AG04449 (cell line): ENCODE results near the gene UFD1.
A peak's percentile ranks its signal among the peaks of the same experiment; 100 is the strongest.

Experiments used
- CTCF ChIA-PET: fragments of 350-600 bp; formaldehyde crosslinking; extraction: SDS; loops from one replicate; lab custom pipeline; 2021; ENCODE audit warnings: antibody characterized with exemption; lab: Yijun Ruan, JAX
- POLR2A ChIA-PET: fragments of 400-600, 350-600 bp; formaldehyde crosslinking; extraction: SDS; loops from one replicate; lab custom pipeline; 2020; ENCODE audit warnings: antibody characterized with exemption, inconsistent platforms; lab: Yijun Ruan, JAX
- DNase-seq: peaks from one replicate; pipeline ENCODE4 v3.0.0-alpha.2; 2010; ENCODE audit warnings: low read depth, low spot score
- H3K4me3 ChIP-seq: 2 replicates; pipeline ENCODE4 v1.5.1; 2011; ENCODE audit warnings: low read depth, mild to moderate bottlenecking, control low read depth, low read length
- CTCF ChIP-seq: IDR thresholded peaks from one replicate; pipeline ENCODE4 v1.5.1; 2011; ENCODE audit warnings: mild to moderate bottlenecking, moderate library complexity, low read length, control low read depth, inconsistent platforms; ENCODE audit not compliant: insufficient read depth; ENCODE audit errors: missing control alignments

UFD1 gene

DNA sequence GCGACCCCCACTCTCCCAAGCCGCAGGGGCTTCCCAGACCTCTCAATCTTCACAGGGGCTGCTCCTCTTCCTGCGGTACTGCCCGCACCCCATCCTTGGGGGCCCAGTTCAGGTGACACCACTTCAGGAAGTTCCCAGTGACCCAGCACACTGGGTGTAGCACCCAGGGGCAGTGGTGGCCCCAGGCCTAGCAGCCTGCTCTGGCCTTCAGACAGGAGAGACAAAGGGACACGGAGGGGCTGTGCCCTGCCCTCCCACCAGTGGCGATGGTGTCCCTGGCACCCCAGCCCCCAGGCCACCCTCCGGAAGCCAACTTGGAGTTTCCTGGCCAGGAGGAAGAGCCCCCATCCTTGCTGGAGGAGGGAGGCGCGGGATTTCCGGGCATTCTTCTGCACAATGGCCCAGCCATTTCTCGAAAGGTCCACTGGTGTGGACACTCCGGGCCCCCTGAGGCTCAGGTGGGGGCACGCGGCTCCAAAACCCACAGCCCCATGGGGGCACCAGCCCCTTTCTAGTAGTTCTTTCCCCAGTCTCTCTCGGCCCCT is 46.2 kb upstream of the UFD1 start:
- POLR2A ChIA-PET = no interaction called here
- TF ChIP-seq CTCF = no peak
- CTCF ChIA-PET = no interaction called here
- no peak for DNase-seq
- no peak overlapping the region for H3K4me3 ChIP-seq

GRCh38 chr22:19524170-19525115 is 45.5 kb upstream of the UFD1 start, which contains the start of gene CLDN5:
CLDN5 (minus strand) TSS chr22:19524410; CDS start chr22:19524255, 155 bp downstream.
- TF ChIP-seq CTCF = no peak
- ChIA-PET CTCF (interaction anchor here (1.2 kb wide), 1 partner anchor 78 kb away, joined by 3 read pairs; no protein-coding TSS in a partner anchor), POLR2A (no interaction called here)
- no peak for DNase-seq
- peak within 1 kb of the TSS; percentile 34 for H3K4me3 ChIP-seq

- ChIA-PET CTCF (interaction anchor here (1.2 kb wide), 1 partner anchor 79 kb away, joined by 3 read pairs; no protein-coding TSS in a partner anchor), POLR2A (no interaction called here)
- no peak for TF ChIP-seq CTCF
- H3K4me3 ChIP-seq = peak overlapping the region; percentile 34
- DNase-seq = no peak
Measured at GRCh38 chr22:19523240-19524169, 44.5 kb upstream of the UFD1 start.

DNA sequence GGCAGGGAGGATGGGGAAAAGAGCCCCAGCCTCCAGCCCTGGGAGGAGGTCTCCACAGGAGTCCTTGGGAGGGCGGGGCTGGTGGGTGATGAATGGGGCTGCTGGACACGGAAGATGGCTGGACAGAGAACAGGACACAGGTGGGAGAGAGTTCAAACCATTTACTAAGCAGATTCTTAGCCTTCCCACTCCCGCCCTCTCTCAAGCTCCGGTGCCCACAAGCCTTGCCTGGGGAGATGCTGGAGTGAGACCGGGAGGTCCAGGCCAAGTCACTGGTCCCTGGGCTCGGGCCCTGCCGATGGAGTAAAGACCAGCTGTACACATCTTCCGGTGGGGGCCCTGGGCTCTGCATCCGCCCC is 43.9 kb upstream of the UFD1 start:
- ChIA-PET POLR2A (no interaction called here), CTCF (interaction anchor here (0.6 kb wide), 1 partner anchor 45 kb away, joined by 3 read pairs; no protein-coding TSS in a partner anchor)
- H3K4me3 ChIP-seq = no peak overlapping the region

DNA sequence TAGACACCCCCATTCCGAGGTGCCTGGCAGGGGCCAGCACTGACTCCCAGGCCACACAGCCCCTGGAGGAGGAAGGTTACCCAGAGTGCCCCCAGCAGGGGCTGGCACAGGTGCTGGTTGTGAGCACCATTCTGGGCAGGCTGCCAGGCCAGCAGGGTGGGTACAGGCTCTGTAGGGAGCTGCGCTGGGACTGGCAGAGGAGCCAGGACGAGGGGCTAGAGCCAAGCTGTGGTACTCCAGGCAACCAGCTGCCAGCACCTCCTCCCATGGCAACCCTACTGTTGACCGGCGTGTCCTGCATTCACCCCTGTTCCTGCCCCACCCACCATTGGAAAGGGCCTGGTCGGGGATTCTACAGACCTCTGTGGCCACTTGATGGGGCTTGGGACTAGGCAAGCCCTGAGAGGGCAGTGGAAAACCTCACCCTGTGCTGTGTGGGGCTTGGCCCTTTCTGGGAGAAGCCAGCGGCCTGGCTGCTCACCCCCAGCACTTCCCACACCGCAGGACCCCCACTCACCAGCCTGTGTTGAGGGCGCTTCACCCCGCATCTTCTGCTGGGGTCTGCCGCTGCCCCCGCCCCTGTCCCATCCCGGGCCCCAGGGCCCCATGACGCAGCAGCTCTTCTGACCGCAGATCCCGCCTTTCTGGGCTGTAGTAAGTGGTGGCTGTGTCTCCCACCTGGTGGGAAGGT is 43.3 kb upstream of the UFD1 start:
- ChIA-PET CTCF (interaction anchor here (0.6 to 2.0 kb wide), 2 partner anchors 45 to 107 kb away, joined by 3 to 5 read pairs; no protein-coding TSS in a partner anchor), POLR2A (no interaction called here)
- H3K4me3 ChIP-seq = no peak overlapping the region
- DNase-seq = no peak
- TF ChIP-seq CTCF = no peak

More for the DNA sequence above, 43.9 kb upstream of the UFD1 start:
- DNase-seq = no peak
- TF ChIP-seq CTCF = no peak
